ENCODE results near the gene DMXL2.
"Not testable (repeated sequence)": the region's sequence is repeated elsewhere in the genome, so short reads cannot be mapped to it uniquely, and the experiment has no call there.

DMXL2 gene

GRCh38 chr15:51496246-51496645 is 126.3 kb downstream of the DMXL2 start:
- in situ Hi-C loops (cut with HindIII; ENCODE audit: low sequenced_read_pairs): no loop called here

DNA sequence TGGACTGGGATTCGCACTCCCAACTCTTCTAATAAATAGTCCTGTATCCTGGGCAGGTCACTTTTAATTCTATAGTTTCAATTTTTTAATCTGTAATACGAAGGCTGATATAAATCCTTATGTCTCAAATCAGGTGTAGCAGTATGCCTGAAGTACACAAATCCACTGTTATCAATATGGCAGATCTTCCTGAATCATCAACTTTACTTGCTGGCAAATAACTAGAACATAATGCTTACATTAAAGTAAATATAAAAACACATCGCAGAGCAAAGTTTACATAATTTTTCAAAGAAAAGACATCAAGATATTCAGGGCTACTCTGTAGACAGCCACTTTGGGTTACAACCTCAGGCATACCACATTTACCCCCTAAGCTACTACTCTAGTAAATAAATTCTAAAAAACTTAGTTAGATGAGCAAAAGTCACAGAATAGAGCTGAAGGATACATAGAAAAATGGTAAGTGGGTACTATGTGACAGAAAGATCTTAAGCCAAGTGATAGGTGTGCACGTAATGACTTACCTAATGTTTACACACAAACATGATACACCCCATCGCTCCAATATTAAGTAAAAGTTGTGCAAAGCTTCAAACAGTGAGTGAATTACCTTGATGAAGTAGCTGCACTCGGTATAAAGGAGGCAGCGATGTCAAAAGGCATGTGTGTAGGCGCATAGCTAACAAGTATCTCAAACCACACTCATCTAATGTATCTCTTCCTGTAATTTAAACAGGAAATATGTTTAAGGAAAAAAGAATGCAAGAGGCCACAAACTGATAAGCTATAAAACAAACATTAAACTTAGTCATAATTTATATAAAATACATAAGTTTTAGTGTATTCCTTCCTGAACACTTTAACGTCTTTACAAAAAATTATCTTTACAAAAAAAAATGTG is 127.9 kb downstream of the DMXL2 start:
- in situ Hi-C loops (cut with HindIII; ENCODE audit: low sequenced_read_pairs): no loop called here

DNA sequence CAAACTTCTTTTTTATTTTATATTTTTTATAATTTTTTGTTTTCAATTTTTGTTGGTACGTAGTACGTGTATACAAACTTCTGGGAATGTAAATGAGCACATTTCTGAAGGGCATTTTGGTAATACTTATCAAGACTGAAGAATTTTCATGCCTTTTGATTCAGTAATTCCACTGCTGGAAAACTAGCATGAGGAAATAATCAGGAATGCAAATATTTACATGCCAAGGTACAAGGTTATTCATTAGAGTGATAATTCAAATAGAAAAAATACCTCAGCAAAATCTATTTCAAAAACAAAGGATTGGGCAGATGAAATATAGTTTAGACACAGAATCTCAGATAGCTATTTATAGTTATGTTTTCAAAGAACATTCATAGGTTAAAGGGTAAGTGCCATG is 128.7 kb downstream of the DMXL2 start:
- in situ Hi-C loops (cut with HindIII; ENCODE audit: low sequenced_read_pairs): no loop called here

DNA sequence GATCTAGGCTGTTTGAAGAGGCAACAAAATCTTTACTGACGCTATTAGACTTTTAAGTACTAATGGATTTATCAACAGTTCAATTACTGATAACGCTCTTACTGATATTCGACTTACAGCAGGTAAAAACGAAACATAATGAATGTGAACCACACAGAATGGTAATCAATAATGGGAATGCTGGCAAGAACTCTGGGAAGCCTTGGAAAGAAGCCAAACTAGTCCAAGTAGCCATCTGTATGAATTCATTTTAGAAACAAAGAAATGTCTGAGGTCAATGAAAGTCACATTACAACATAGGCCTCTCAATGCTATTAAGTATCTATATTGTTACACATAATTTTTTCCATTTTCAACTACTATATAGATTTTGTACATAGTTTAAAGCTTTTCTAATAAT is 130.0 kb downstream of the DMXL2 start:
- in situ Hi-C loops (cut with HindIII; ENCODE audit: low sequenced_read_pairs): no loop called here

- in situ Hi-C loops (cut with HindIII; ENCODE audit: low sequenced_read_pairs): no loop called here
Observed at GRCh38 chr15:51491941-51492340, 130.6 kb downstream of the DMXL2 start.

GRCh38 chr15:51484781-51485180 is 137.8 kb downstream of the DMXL2 start:
- in situ Hi-C loops (cut with HindIII; ENCODE audit: low sequenced_read_pairs): no loop called here

DNA sequence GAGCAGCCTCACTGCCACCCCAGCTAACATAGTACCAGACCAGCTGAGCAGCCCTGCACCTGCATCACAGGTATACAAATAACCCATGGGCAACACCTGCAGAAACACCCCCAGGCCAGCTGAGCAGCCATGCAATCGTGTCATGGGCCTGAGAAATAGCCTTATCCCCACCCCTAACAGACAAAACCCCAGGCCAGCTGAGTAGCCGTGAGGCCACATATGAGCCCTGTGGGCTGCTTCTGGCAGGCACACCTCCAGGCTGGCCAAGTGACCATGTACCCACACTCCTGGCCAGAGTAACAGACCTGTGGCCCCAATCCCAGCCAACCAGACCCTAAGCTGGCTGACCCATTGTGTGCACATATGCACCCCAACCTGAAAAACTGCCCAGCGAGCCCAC is 138.6 kb downstream of the DMXL2 start:
- in situ Hi-C loops (cut with HindIII; ENCODE audit: low sequenced_read_pairs): no loop called here

DNA sequence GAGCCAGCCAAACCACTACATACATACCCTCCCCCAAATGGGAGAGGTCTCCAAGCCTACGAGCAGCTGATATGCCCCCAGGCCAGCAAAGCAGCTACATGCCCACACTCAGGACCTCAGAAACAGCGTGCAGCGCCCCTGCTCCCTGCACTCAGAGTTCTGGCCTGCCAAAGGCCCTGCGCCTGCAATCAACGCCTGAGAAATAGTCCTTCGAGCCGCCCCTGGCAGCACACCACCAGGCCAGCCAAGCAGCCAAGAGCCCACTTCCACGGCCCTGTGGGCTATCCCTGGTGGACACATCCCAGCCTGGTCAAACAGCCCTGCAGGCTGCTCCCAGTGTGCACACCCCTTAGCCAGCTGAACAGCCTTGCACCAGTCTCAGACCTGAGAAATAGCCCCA is 139.1 kb downstream of the DMXL2 start:
- in situ Hi-C loops (cut with HindIII; ENCODE audit: low sequenced_read_pairs): no loop called here

DNA sequence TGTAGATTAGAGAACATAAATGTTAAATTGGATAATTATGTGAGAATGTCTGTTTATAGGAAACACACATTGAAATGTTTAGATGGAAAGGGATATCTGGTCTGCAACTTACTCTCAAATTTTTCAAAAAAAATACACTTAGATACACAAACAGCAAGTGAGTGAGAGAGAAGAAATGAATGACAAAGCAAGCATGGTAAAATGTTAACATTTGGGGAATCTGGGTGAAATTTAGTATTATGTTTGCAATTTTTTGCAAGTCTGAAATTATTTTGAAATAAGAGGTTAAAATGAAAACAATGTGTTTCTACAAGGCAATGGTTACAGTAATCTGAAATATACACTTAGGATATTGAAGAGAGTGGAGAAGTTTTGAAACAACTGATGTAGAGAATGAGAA is 146.8 kb downstream of the DMXL2 start:
- in situ Hi-C loops (cut with HindIII; ENCODE audit: low sequenced_read_pairs): no loop called here

DNA sequence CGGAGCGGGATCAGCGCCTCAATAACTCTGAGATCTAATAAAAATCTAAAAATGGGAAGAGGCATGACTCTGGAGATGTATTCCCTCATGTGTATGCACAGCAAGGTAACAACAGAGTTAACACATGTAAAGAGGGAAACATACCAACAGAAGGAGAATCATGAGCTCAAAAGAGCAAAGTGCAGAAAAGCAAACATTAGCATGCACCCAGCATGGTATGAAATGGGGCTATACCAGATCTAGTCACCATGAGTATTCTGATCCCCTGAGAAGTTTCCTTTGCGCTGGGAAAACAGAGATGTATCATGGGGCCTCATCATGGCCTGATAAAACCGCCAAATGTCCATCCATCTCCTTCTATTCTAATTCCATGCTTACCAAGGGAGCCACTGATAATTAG is 152.1 kb downstream of the DMXL2 start:
- in situ Hi-C loops (cut with HindIII; ENCODE audit: low sequenced_read_pairs): no loop called here

DNA sequence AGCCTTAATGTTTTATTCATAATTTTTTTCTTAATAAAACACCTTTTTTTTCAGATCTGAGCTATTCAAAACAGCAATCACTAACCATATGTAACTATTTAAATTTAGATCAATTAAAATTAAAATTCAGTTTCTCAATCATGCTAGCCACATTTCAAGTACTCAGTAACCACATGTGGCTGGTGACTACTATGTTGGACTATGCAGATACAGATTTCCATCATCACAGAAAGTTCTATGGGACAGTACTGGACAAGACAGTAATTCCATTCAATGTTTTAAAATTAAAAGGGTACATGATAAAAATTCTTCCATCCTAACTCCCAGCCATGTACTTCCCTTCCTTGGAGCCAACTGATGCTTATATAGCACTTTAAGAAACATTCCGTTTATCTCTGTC is 161.8 kb downstream of the DMXL2 start:
- in situ Hi-C loops (cut with HindIII; ENCODE audit: low sequenced_read_pairs): no loop called here

DNA sequence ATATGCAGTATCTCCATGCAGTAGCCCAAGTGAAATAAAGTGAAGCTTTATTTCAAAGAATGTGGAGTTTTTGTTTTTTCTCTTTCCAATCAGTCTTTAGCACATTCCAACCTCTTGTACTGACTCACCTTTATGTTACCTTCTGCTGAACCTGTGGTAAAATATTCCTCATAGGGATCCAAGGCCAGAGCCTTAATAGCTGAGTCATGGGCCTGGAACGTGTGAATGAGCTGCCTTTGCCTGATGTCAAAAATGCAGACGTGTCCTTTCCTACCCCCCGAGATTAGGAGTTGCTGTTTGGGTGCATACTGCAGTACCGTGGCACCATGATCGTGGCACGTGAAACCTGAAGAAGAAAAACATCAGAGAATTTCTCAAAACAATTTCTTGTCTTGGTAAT is 172.6 kb downstream of the DMXL2 start:
- in situ Hi-C loops (cut with HindIII; ENCODE audit: low sequenced_read_pairs): no loop called here

DNA sequence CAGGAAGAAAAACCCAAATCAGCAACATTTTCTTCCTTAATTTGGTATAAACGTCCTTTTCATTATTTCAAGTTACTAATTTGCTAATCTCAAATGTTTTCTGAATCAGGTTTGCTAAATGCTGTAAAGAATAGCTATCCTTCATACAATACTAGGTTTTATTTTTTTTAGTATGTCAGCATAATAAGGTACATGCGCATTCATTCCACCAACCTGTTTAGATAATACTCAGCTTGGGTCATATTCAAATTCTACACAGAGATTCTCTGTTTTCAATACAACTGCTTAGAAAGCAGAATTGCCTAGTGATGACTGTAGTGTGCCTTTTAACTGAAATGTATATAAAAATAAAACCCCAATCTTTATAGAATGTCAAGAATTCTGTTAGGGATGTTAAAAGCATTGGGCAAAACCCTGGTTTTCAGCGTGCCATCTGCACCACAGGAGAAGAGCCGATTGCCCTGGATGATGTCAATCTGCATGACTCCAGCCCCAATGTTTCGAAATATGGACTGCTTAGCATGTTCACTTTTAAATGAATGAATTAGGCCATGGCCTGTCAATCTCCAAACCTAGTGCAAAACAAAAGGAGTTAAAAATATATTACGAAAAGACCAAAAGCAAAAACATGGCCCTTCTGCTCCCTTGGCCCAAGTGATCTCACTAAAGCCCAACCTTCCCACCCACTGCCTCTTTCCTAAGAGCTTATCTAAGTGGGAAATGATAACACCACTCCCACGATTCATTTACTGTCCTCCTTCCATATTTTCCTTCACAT is 173.8 kb downstream of the DMXL2 start:
- in situ Hi-C loops (cut with HindIII; ENCODE audit: low sequenced_read_pairs): no loop called here

GRCh38 chr15:51447855-51448621 is 174.5 kb downstream of the DMXL2 start:
- in situ Hi-C loops (cut with HindIII; ENCODE audit: low sequenced_read_pairs): no loop called here

GRCh38 chr15:51446029-51446744 is 176.4 kb downstream of the DMXL2 start:
- in situ Hi-C loops (cut with HindIII; ENCODE audit: low sequenced_read_pairs): not testable (repeated sequence)

DNA sequence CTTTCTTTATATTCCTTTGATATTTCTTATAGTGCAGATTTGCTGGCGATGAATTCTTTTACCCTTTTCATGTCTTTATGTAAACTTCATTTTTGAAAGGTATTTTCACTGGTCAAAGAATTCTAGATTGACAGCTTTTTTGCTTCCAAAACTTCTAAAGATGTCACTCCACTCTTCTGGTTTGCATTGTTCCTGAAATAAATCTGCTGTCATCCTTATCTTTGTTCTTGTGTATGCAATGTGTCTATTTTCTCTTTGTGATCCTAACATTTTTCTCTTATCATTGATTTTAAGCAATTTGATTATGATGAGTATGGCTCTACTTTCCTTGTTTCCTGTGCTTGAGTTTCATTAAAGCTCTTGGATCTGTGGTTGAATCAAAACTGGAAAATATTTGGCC is 177.8 kb downstream of the DMXL2 start:
- in situ Hi-C loops (cut with HindIII; ENCODE audit: low sequenced_read_pairs): no loop called here

DNA sequence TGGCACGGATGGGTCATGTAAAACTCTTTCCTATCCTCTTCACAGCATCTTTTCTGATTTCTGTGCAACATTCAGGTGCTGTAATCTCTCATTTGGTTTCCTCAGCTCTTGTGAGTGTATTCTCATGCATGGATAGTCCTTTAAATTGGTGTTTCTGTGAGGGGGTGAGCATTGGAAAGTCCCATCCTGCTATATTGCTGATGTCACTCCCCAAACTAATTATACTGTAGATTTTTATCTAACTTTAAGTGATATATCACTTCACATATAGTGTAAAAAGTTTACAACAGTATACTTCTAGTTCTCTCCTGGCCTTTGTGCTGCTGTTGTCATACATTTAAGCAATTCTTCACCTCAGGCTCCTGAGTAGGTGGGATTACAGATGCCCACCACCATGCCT is 178.5 kb downstream of the DMXL2 start:
- in situ Hi-C loops (cut with HindIII; ENCODE audit: low sequenced_read_pairs): no loop called here

- in situ Hi-C loops (cut with HindIII; ENCODE audit: low sequenced_read_pairs): no loop called here
Observed at GRCh38 chr15:51443282-51443914, 179.2 kb downstream of the DMXL2 start.

DNA sequence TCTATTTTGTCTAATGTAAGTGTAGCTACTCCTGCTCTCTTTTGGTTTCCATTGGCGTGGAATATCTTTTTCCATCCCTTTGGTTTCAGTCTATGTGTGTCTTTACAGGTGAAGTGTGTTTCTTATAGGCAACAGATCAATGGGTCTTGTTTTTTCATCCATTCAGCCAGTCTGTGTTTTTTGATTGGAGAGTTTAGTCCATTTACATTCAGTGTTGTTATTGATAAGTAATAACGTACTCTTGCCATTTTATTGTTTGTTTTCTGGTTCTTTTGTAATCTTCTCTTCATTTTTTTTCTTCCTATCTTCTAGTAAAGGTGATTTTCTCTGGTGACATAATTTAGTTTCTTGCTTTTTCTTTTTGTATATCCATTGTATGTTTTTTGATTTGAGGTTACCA is 184.0 kb downstream of the DMXL2 start:
- in situ Hi-C loops (cut with HindIII; ENCODE audit: low sequenced_read_pairs): no loop called here

GRCh38 chr15:51425517-51426040 is 197.0 kb downstream of the DMXL2 start:
- in situ Hi-C loops (cut with HindIII; ENCODE audit: low sequenced_read_pairs): no loop called here

All from DLD1 (cell line).